GF-D8 (cell line): Measurements from ENCODE around the gene SRGAP3.

Experiments
- DNase-seq: peaks from one replicate; lab custom pipeline; 2025; lab: John Stamatoyannopoulos, UW

The SRGAP3 gene

DNA sequence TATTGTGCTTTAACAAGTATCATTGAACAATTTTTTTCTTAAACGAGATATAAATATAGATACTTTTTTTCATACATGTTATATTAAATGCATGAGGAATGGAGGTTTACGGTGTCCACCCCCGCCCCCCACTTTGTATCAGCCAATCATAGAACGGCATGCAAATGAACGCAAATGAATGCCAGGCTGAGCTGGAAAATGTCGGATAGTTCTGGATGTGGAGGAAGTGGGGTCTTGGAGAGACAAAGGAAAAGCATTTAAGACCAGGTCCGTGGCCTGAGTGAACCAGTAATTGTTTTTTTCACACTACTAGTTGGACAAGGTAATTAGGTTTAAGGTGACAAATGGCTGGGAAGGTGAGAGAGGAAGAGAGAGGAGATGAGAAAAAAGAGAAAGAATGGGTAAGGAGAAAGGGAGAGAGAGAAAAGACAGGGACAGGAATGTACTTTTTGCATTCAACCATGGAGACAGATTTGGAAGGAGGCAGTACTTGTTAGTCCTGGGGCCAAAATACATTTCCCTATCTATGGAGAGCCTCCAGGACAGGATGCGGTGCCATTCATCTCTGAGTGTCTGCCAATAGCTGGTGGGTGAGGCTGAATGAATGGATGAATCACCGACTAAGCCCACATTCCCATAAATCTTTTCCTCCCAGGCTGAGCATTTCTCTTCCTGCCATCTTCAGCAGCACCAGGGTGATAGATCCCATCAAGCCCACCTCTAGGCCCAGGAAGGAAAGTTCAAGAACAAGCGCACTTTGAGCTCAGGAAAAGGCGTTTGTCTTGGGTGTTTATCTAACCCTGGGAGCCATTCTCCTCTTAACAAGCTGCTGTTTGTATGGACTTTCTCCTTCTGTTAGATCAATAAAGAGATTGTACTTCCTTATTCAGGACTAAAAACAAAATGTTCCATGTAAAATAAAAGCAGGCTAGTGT, 284.7 kb downstream of the SRGAP3 start:
- no peak for DNase-seq

GRCh38 chr3:8963137-8963853, 286.2 kb downstream of the SRGAP3 start, which contains the start of gene RAD18:
TSS of gene RAD18 (minus strand) at chr3:8963472. CDS start at chr3:8963385, 87 bp downstream.
- DNase-seq, result peak; percentile 71

DNA sequence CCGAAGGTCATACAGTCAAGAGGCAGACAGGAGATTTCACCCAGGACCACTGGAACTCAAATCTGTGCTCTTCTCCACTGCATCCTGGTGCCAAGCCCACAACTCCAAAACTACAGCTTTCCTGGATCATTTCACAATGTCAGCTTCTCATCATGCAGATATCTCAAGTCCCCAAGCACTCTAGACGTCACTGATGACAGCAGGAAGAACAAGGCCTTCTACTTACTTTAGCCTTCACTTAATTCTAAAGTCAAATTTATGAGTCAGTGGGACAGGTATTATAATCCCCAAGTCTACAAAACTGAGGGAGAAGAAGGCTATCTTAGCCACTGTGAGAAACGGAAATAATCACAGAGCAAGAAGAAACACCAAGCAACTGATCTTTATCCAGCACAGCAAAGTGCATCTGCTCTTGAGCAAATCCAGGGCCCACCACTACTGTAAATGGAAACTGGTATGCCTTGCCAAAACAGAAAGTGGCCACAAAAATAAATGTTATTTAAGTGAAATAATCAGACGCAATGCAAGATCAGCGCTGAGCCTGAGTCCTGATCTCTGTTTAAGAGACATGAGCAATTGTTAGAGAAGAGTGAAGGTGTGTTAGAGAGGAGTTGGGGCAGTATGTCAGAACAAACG, 287.1 kb downstream of the SRGAP3 start:
- DNase-seq, result no peak

GRCh38 chr3:8959668-8960067, 289.8 kb downstream of the SRGAP3 start:
- DNase-seq, result peak; percentile 87

- DNase-seq, result peak; percentile 64
Measured at GRCh38 chr3:8954938-8955763, 294.3 kb downstream of the SRGAP3 start.

DNA sequence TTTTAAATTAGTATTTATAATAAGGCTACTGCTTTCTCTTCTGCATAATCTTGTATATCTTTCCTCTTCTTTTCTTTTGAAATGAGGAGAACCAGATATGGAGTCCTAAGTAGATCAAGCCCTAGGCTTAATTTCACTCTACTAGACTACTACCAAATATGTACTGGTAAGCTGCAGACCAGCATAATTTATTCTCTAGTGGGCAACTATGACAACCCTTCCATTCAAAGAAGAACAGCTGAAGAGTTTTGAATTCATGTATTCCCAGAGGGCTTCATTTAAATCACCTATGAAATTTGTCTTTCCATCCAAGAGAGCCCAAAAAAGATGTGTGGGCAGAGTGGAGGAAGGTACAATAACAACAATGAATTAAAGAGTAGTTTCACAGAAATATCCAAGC, 296.1 kb downstream of the SRGAP3 start:
- DNase-seq, result no peak

DNA sequence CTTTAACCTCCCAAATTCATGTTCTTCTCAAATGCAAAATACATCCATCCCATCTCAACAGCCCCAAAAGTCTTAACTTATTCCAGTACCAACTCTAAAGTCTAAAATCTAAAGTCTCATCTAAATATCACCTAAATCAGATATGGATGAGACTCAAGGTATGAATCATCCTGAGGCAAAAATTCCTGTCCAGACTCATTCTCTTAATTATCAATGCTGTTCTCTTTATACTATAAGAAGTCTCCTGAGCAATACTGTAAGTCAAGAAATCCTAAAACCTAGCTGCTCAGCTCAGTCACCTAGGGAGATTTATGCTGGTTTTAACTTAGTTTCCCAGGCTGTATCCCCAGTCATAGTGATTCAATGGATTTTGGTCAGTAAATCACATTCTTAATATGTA, 297.3 kb downstream of the SRGAP3 start:
- DNase-seq, result no peak

DNA sequence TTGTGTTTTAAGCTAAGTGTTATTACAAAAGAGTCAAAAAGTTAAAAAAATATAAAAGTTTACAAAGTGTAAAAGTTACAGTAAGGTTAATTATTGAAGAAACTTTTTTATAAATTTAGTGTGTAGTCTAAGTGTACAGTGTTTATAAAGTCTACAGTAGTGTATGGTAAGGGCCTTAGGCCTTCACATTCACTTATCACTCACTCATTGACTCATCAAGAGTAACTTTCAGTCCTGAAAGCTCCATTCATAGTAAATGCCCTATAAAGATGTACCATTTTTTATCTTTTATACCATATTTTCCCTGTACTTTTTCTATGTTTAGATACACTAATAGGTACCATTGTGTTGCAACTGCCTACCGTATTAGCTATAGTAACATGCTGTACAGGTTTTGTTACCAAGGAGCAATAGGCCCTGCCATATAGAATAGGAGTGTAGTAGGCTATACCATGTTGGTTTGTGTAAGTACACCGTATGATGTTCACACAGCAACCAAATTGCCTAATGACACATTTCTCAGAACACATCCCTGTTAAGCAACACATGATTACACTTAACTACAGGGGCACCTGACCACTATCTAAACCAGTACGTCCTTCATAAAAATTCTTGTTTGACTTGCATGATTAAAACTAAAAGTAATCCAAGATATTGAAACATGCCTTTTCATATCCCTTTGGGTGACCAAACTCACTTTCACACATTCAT, 303.4 kb downstream of the SRGAP3 start:
- peak; percentile 71 for DNase-seq

GRCh38 chr3:8942746-8943488, 306.5 kb downstream of the SRGAP3 start:
- DNase-seq, result no peak

DNA sequence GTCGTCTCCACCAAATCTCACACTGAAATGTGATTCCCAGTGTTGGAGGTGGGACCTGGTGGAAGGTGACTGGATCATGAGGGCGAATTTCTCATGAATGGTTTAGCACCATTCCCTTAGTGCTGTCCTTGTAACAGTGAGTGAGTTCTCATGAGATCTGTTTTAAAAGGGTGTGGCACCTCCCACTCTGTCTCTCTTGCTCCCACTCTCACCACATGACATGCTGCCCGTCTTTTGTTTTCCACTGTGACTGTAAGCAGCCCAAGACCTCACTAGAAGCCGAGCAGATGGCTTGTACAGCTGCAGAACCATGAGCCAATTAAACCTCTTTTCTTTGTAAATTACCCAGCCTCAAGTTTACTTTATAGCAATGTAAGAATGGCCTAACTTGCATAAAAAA, 307.3 kb downstream of the SRGAP3 start:
- no peak for DNase-seq

DNA sequence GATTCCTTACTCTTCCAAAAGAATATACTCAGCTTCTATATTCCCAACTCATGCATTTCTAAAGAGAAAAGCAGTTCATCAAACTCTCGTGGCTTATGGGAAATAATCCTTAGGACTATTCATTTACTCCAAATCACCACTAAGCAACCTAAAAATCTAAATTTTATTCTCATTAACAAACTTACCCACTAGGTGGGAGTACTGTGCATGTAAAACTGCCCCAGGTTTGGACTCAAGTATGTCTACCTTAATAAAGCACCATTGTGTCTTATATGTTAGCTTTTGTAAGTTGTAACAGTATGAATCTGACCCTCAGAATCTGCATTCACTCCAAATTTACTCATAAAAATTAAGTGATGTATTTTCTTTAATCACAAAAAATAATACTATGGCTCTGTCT, 311.4 kb downstream of the SRGAP3 start:
- peak; percentile 14 for DNase-seq

- DNase-seq, result no peak
Measured at GRCh38 chr3:8937064-8938020, 312.1 kb downstream of the SRGAP3 start.

DNA sequence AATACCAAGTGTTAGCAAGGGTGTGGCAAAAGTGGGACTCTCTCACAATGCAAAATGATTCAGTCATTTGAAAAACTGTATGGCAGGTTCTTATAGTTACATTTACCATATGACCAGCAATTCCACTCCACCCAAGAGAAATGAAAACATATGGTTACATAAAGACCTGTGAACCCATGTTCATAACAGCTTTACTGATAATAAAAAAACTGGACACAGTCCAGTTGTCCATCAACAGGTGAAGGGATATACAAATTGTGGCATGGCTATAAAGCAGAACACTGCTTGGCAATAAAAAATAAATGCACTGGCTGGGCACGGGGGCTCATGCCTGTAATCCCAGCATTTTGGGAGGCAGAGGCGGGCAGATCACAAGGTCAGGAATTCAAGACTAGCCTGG, 316.9 kb downstream of the SRGAP3 start:
- DNase-seq, result no peak

DNA sequence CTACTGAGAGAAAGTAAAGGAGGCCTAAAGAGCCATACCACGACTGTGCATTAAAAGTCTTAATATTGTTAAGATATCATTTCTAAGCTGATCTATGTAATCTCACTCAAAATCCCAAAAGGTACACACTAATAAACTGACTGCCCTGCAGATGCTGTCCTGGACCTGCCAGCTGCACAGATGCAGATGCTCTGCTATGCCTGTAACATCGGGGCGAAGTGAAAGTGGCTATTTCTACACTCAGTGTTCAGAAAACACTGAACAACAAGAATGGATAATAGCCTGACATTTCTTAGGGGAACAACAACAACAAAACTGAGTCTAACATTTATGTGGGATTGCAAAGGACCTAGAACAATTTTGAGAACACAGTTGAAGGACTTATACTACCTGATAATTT, 318.1 kb downstream of the SRGAP3 start:
- DNase-seq, result no peak
